Astrocyte of the spinal cord (primary cell): ENCODE results near the gene PWWP2B.
A peak's percentile ranks its signal among the peaks of the same experiment; 100 is the strongest.

Source experiments
- DNase-seq: peaks from one replicate; pipeline ENCODE4 v3.0.0; 2011; ENCODE audit warnings: low read depth, low spot score
- H3K4me3 ChIP-seq: 2 replicates; pipeline ENCODE4 v1.5.1; 2011; ENCODE audit warnings: low read depth, mild to moderate bottlenecking, low read length, moderate library complexity
- CTCF ChIP-seq: IDR thresholded peaks from 2 replicates; pipeline ENCODE4 v1.5.1; 2012; ENCODE audit warnings: low read depth, mild to moderate bottlenecking, low read length, inconsistent platforms
- in situ Hi-C: cut with HindIII; loops from 2 replicates; pipeline ENCODE4 v1.10.0; 2017; ENCODE audit warnings: low sequenced_read_pairs

PWWP2B gene

GRCh38 chr10:132363376-132363775, 33.6 kb upstream of the PWWP2B start:
- no peak for DNase-seq
- no peak overlapping the region for H3K4me3 ChIP-seq
- TF ChIP-seq CTCF, result no peak
- in situ Hi-C loops, result no loop called here

- TF ChIP-seq CTCF, result no peak
- DNase-seq, result peak; percentile 6
- H3K4me3 ChIP-seq, result no peak overlapping the region
- in situ Hi-C loops, result no loop called here
Measured at GRCh38 chr10:132363921-132364593, 32.9 kb upstream of the PWWP2B start.

- no peak for TF ChIP-seq CTCF
- DNase-seq, result no peak
- H3K4me3 ChIP-seq, result no peak overlapping the region
- in situ Hi-C loops, result no loop called here
Measured at GRCh38 chr10:132364594-132364970, 32.4 kb upstream of the PWWP2B start.

GRCh38 chr10:132365102-132365501, 31.9 kb upstream of the PWWP2B start:
- no peak for DNase-seq
- in situ Hi-C loops, result no loop called here
- H3K4me3 ChIP-seq, result no peak overlapping the region
- no peak for TF ChIP-seq CTCF

- in situ Hi-C loops, result no loop called here
- TF ChIP-seq CTCF, result no peak
- DNase-seq, result no peak
- no peak overlapping the region for H3K4me3 ChIP-seq
Measured at GRCh38 chr10:132366006-132366405, 31.0 kb upstream of the PWWP2B start.

- DNase-seq, result no peak
- in situ Hi-C loops, result no loop called here
- TF ChIP-seq CTCF, result no peak
Measured at GRCh38 chr10:132366499-132366898, 30.5 kb upstream of the PWWP2B start.

More at GRCh38 chr10:132366499-132366898, 30.5 kb upstream of the PWWP2B start:
- H3K4me3 ChIP-seq, result no peak overlapping the region
